ENCODE measurements around the gene ONECUT1. TPM values are rescaled to one million over a fixed set of nuclear protein-coding genes. Genes with fewer than 3 reads are reported as not detected.

Gene ONECUT1
- total RNA-seq, 1 experiment from 2014 or later = not detected

GRCh38 chr15:52737720-52738119 is 52.4 kb downstream of the ONECUT1 start:
- DNase-seq (ENCODE audit: low spot score) = no peak
- in situ Hi-C loops (cut with HindIII; ENCODE audit: low sequenced_read_pairs) = no loop called here

- DNase-seq (ENCODE audit: low spot score) = peak; percentile 85
- in situ Hi-C loops (cut with HindIII; ENCODE audit: low sequenced_read_pairs) = no loop called here
Measured at GRCh38 chr15:52735231-52736089, 54.7 kb downstream of the ONECUT1 start.

- in situ Hi-C loops (cut with HindIII; ENCODE audit: low sequenced_read_pairs) = no loop called here
- peak; percentile 5 for DNase-seq (ENCODE audit: low spot score)
Measured at GRCh38 chr15:52734329-52734728, 55.8 kb downstream of the ONECUT1 start.

- DNase-seq (ENCODE audit: low spot score) = peak; percentile 54
- in situ Hi-C loops (cut with HindIII; ENCODE audit: low sequenced_read_pairs) = no loop called here
Measured at GRCh38 chr15:52733696-52734255, 56.4 kb downstream of the ONECUT1 start.

GRCh38 chr15:52733088-52733487 is 57.0 kb downstream of the ONECUT1 start:
- in situ Hi-C loops (cut with HindIII; ENCODE audit: low sequenced_read_pairs) = no loop called here
- peak; percentile 3 for DNase-seq (ENCODE audit: low spot score)

- in situ Hi-C loops (cut with HindIII; ENCODE audit: low sequenced_read_pairs) = no loop called here
- no peak for DNase-seq (ENCODE audit: low spot score)
Measured at GRCh38 chr15:52732551-52732950, 57.6 kb downstream of the ONECUT1 start.

- no peak for DNase-seq (ENCODE audit: low spot score)
- in situ Hi-C loops (cut with HindIII; ENCODE audit: low sequenced_read_pairs) = no loop called here
Measured at GRCh38 chr15:52731732-52732470, 58.2 kb downstream of the ONECUT1 start.

- DNase-seq (ENCODE audit: low spot score) = no peak
- in situ Hi-C loops (cut with HindIII; ENCODE audit: low sequenced_read_pairs) = no loop called here
Measured at GRCh38 chr15:52731004-52731403, 59.1 kb downstream of the ONECUT1 start.

- in situ Hi-C loops (cut with HindIII; ENCODE audit: low sequenced_read_pairs) = no loop called here
Measured at GRCh38 chr15:52730594-52730993, 59.5 kb downstream of the ONECUT1 start.

GRCh38 chr15:52730173-52730572 is 60.0 kb downstream of the ONECUT1 start:
- DNase-seq (ENCODE audit: low spot score) = no peak
- in situ Hi-C loops (cut with HindIII; ENCODE audit: low sequenced_read_pairs) = no loop called here

More at GRCh38 chr15:52730594-52730993, 59.5 kb downstream of the ONECUT1 start:
- no peak for DNase-seq (ENCODE audit: low spot score)

GRCh38 chr15:52728899-52729298 is 61.2 kb downstream of the ONECUT1 start:
- no peak for DNase-seq (ENCODE audit: low spot score)
- in situ Hi-C loops (cut with HindIII; ENCODE audit: low sequenced_read_pairs) = no loop called here

- no peak for DNase-seq (ENCODE audit: low spot score)
Measured at GRCh38 chr15:52727815-52728214, 62.3 kb downstream of the ONECUT1 start.

GRCh38 chr15:52726195-52726594 is 63.9 kb downstream of the ONECUT1 start:
- in situ Hi-C loops (cut with HindIII; ENCODE audit: low sequenced_read_pairs) = no loop called here
- DNase-seq (ENCODE audit: low spot score) = no peak

More at GRCh38 chr15:52727815-52728214, 62.3 kb downstream of the ONECUT1 start:
- in situ Hi-C loops (cut with HindIII; ENCODE audit: low sequenced_read_pairs) = no loop called here

- in situ Hi-C loops (cut with HindIII; ENCODE audit: low sequenced_read_pairs) = no loop called here
- no peak for DNase-seq (ENCODE audit: low spot score)
Measured at GRCh38 chr15:52718551-52718950, 71.6 kb downstream of the ONECUT1 start.

- in situ Hi-C loops (cut with HindIII; ENCODE audit: low sequenced_read_pairs) = no loop called here
- no peak for DNase-seq (ENCODE audit: low spot score)
Measured at GRCh38 chr15:52717924-52718323, 72.2 kb downstream of the ONECUT1 start.

GRCh38 chr15:52717481-52717880 is 72.7 kb downstream of the ONECUT1 start:
- no peak for DNase-seq (ENCODE audit: low spot score)
- in situ Hi-C loops (cut with HindIII; ENCODE audit: low sequenced_read_pairs) = no loop called here

- in situ Hi-C loops (cut with HindIII; ENCODE audit: low sequenced_read_pairs) = no loop called here
- DNase-seq (ENCODE audit: low spot score) = no peak
Measured at GRCh38 chr15:52716536-52716935, 73.6 kb downstream of the ONECUT1 start.

- in situ Hi-C loops (cut with HindIII; ENCODE audit: low sequenced_read_pairs) = no loop called here
- DNase-seq (ENCODE audit: low spot score) = no peak
Measured at GRCh38 chr15:52715411-52715810, 74.7 kb downstream of the ONECUT1 start.

GRCh38 chr15:52714968-52715367 is 75.2 kb downstream of the ONECUT1 start:
- DNase-seq (ENCODE audit: low spot score) = no peak
- in situ Hi-C loops (cut with HindIII; ENCODE audit: low sequenced_read_pairs) = no loop called here

Data from G401 (cell line).